HT1080 (cell line): ENCODE measurements around the gene GALNT4. TPM values are rescaled to one million over a fixed set of nuclear protein-coding genes. Genes with fewer than 3 reads are reported as not detected.
A peak's percentile ranks its signal among the peaks of the same experiment; 100 is the strongest.

Source experiments
- DNase-seq: peaks from one replicate; pipeline ENCODE4 v3.0.0-alpha.2; 2015; ENCODE audit warnings: low read depth
- polyA plus RNA-seq, 2 experiments: library from polyadenylated mRNA; depleted of rRNA; stranded (reverse); fragments of >200 nt; gene quantifications; 2 replicates each; pipeline ENCODE4 v1.2.3, GENCODE V29; 2015
- total RNA-seq: library from RNA; depleted of rRNA; stranded (reverse); fragments of >200 nt; shearing (Covaris generic); gene quantifications from 2 replicates; pipeline ENCODE4 v1.2.3, GENCODE V29; 2014; rRNA removed

GALNT4 gene
- 13.7 and 14.0 TPM in 2 replicates for total RNA-seq
- polyA plus RNA-seq (2015; cell fraction: cytosol; rRNA removed) = 11.0 and 15.0 TPM in 2 replicates
- polyA plus RNA-seq (2015; cell fraction: nucleus; rRNA removed) = 25.2 and 27.4 TPM in 2 replicates

DNA sequence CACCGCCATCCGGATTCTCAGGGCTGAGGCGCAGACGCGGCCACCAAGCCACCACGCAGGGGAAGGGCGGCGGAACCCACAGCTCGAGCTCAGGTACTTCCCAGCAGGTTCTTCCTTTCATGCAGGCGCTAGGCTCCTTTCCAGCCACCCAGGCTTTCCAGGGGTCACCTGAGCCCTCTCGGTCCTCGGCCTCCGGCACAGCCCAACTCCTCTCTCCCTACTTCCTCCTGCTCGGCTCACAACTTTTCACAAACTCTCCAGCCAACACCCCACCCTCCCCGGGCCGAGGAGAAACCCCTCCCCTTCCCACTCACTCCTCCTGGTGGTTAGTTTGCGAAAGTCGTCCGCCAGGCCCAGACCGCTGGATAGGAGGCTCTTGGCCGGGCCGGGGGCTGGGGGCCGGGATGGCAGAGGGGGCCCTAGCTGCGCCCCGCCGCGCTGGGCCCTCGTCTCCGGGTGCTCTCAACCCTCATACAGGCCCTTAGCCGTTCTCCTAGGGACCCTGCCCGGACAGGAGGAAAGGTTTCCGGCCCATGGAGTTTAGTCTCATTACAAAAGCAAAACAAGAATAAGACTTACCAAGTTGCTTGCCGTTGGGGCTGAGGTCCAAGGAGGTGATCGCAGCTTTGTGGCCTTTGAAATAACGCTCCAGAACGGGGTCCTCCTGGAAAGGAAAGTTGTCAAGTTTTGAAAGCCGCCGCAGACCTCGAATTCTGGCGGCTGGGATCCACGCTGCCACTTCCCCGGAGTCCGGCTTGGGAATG is at the start of gene GALNT4:
Gene GALNT4, minus strand, starts transcription at position 256 of the 764 bp plus-strand sequence. Its CDS starts 247 bp downstream, at position 9.
- peak; percentile 74 for DNase-seq

DNA sequence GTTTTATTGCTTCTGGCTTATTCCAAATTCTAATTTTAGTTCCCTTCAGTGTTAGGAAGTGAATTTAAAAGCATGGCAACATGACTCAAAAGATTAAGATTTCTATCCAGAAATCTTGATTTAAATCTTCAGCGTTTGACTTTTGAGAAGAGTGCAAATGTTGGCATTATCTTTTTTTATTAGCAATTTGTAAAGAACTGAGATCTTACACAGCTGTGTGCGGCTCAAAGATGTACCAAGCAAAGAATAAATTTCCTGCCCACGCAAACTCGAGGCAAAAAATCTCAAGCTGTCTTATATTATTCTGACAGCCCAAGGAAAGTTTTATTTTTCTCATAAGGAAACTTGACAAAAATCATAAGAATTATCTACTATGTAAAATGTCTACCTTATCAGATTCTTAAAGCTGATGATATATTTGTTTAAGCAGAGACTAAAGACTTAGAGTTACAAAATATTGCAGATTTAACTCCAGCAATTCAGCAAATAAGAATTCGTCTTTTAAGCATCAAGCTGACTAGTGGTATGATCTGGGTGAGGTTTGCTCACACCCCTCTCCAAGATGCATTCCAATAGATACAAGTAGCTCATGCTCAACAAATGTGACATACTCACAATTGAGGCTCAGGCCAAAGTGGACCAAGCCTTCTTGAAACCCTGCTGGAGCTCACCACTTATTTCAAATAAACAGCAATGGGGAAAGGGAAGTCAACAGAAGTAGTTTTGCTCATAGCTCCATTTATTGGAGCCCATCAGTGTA is 48.6 kb upstream of the GALNT4 start:
- DNase-seq = no peak

DNA sequence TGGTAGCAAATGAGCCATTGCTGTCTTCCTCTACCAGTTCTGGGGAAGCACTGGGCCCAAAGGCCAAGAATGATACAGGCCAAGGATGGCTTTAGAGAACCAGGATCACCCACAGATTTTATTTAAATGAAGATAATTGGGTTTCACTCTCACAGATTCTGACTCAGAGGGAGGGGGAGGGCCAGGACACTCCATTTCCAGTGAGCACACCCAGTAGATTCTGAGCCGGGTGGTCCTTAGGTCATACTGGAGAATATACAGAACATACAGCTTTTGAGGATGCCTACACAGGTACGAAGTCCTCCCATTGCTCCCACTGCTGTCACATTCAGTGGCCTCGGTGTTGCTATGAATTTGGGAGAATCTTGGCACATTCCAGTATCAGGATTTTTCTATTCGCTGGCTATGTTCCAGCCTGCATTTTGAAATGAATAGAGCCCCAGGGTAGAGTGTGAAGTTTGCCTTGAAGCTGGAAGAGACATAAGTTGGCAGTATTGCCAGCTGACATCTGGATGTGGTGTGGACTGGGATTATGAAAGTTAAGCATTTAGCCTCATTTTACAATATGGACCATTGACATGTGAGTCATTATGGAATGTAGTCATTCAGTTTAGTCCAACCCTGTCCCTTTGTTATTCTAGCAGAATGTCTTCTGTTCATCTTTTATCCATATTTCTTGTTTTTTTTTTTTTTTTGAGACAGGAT is 47.0 kb upstream of the GALNT4 start:
- DNase-seq = peak; percentile 56

DNA sequence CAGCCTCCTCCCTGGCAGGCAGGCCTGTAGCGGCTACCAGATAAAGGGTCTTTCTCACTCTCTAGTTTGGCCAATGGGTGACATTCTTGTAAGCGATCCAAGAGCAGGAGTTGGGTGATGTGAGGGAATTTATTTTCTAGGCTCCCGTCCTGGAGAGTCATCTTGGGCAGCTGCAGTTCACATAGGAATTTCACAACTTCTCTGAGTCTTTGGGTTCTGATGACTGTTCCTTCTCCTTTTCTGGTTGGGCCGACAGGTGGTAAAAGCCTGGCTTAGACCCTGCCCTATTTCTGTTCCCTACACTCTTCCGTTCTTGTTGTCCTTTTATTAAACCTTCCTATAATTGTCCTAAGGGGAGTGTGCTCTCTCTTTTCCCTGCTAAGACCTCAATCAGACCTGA is 43.9 kb upstream of the GALNT4 start:
- DNase-seq = no peak

DNA sequence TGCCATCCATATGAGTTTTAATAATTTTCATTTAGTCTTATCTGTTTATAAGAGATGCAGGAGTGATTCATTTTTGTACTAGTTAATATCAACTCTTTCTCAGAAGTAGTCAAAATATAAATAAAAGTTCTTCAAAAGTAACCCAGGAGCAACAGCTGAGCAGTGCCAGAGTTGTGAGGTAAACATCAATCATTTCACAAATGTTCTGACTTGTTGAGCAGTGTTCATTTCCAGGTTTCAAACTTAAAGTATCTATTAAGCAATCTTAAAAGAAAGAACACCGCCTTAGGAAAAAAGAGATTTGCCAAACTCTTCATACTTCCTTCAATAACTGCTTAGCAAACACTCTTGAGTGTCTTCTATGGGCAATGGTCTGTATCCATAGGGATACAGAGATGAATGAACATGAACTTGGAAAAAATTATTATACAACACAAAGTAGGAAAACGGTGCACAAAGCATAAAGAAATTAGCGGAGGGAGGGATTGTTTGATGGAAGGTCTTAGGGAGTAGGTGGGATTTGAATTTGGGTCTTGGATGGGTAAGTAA is 43.2 kb upstream of the GALNT4 start:
- DNase-seq = no peak

DNA sequence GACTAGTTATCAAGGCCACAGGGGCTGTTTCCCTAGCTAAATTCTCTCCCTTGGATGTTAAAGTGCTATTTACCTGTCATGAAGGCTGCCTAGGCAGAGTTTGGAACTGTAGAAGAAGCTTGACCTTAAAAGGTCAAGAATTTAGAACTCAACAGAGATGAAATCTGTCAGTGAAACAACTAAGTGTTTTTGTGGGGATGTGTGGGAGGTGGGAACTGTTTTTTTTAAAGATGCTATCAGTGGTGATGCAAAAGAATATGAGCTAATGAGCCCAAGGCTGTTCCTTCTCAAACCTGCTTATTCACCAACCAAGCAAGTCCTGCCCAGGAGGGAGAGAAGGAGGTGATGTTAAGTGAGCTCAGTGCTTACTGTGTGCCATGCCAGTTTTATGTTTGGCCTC is 42.0 kb upstream of the GALNT4 start:
- DNase-seq = no peak

DNA sequence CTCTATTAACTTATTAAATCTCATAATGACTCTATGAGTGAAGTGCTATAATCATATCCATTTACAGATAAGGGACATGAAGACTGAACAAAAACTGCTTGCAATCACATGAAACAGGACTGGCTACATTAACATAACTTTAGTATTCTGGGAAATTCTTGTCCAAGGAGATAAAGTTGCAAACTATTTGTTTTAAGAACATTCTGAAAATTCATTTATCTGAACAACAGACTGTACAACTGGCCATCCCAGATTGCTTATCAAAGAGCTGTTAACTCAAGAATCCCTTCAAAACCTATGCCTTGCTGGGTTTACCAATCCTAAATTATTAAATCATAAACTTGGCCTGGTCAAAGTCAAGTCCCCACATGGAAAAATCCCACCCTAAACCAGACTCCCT is 40.4 kb upstream of the GALNT4 start:
- DNase-seq = no peak

DNA sequence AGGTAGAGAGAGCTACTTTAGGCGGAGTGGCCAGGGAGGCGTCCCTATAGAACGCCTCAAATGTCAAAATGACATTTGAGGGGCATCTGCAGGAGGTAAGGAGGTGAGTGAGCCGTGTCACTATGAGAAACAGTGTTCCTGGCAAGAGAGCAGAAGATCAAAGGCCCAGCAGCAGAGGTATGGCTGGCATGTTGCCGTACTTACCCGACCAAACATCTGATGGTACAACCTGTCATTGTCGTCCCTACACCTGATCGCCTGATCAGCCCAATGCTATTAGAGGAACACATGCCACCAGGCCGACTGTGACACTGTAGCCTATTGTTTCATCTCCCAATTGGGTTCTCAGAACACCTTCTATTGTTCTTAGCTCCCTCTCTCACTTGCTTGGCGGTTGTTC is 35.2 kb upstream of the GALNT4 start:
- no peak for DNase-seq

DNA sequence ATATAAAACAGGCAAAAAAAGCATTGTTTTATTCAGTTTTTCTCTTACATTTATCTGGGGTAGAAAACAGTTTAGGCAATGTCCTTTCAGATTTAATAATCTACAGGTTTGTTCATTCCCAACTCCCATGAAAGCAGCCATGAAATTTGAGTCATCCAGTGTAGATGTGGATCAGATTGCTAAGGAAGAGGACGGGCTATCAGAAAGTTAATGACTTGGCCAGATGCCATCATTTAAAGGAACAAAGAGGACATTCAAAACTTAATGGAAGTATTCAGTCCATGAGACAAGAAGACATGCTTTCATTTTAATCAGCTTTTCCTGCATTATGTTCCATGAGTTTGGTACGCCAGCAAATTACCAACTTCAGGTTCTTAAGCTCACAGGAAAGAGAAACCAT is 32.4 kb upstream of the GALNT4 start:
- peak; percentile 70 for DNase-seq

DNA sequence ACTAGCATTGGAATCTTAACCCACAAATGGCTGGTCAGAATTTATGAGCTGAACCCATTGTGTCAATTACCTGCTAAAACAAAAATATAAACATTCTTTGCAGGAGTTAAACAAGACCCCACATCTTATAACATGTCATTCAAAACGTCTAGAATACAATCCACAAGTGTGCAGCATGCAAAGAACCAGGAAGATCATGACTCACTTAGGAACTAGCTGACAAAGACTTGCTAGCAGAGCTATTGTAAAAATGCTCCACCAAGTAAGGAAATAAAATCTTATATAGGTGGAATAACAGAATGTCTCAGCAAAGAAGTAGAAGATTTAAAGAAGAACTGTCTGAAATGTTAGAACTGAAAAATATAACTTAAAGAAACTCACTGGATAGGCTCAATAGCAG is 27.8 kb upstream of the GALNT4 start:
- DNase-seq = peak; percentile 21

DNA sequence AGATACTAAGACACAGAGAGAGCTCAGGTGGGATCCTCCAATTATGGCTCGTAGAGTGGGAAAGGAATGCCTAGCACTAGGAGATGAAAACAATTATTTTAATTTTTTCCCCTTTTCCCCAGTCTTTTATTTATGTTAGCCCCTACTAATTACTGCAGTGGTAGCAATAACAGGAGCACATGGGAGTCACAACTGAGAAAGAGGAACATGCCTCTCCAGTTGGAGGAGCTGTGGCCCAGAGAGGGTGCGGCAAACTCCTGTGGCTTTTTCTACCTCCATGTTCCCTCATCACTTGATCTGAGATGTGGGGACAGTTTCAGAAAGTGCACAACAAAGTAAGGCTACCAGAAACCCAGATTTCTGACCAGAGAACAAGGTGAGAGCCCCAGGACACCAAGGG is 27.2 kb upstream of the GALNT4 start:
- DNase-seq = no peak

DNA sequence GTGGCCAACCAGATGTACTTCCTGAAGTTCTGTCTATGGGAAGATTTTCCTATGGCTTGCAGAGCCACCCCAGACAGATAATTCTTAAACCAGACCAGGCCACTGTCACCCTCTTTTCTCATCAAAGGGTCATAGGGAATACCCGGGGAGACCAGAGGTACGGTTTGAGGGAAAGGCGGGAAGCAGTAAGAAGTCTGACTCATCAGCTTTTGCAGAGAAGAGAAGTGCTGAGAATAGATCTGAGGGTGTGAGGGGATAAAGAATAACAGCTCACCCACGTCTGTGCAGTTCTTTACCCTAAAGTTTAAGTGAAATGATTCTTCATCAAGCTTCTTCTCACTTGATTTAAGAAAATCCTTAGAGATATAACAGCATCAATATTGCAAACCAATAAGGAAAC is 22.5 kb upstream of the GALNT4 start:
- no peak for DNase-seq

DNA sequence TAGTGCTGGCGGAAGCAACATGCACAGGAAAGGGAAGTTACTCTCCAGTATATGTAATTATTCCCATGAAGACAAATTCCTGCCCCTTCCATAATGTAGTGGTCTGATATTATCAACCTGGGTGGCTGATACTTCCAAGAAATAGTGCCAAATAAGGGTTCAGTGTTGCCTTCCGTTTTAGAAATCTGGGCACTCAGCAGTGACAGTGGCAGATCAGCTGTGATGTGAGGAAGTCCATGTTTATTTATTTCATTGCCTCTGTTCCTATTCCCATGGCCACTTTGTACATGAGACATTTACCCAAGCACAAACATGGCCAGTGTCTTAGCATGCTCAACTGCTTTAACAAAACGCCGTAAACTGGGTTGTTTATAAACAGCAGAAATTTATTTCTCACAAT is 21.6 kb upstream of the GALNT4 start:
- DNase-seq = no peak

DNA sequence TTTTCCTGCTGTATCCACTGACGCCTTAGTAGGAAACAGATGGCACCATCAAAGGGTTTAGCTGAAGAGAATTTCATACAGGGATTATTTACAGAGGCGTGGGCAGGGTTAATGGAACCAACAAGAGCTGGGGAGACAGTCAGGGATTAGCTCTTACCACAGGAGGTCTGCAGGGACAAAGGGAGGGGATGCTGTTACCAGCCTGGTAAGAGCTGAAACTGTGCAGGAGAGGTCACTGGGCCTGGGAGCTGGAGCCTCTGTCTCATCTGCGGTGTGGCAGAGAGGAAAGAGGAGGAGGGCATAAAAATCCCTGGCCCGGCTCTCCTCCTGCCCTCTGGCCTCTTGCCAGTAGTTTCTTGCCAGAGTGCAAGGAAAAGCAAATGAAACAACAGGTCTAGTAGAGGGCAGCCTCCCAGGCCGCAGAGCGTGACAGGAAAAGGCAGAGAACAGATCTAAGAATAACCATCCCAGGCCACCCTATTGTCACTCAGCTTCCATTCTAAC is 20.1 kb upstream of the GALNT4 start:
- DNase-seq = peak; percentile 85

DNA sequence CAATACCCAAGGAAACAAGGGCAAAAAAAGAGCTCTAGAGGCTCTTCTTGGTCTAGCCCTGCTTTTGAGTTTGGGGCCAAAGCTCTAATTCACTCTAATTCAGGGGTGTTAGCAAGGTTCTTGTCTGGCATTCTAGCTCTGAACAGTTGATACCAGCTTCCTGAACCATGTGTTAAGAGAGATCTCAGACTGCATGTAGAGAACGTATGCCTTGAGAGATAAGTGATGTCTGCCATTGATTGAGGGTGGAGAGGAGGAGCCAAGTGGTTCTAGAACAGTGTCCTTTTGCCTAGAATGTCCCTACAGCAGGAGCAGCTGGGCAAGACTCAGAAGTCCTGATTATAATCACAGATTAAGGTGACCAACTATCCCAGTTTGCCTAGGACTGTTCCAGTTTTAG is 19.4 kb upstream of the GALNT4 start:
- no peak for DNase-seq

DNA sequence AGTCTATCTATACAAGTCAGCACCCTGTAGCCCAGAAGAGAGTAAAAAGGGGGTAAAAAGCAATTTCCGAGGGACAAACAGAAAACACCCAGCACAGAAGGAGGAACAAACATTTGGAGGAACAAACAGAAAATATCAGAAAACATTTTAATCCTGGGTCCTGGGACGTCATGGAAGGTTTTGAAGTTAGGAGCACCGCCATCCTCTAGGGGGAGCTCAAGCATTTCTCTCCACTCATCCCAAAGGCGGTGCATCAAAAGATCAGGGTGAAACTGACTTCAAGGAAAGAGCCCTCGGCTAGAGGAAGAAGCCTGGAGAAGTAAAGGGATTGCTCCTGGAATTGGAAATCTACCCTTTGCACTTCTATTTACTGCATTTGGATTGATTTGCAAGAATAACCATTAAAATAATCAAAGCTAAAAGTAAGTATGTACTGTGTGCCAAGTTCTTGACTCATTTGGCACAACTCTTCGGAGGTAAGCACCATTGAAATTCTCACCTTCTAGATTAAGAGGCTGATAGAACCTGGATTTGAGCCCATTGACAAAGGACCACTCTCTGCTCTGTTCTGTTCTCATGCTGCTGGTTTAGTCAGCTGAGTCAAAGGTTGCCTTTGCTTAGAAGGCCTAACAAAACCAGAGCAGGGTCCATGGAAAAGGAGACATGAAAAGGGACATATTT is 18.5 kb upstream of the GALNT4 start:
- DNase-seq = peak; percentile 75

DNA sequence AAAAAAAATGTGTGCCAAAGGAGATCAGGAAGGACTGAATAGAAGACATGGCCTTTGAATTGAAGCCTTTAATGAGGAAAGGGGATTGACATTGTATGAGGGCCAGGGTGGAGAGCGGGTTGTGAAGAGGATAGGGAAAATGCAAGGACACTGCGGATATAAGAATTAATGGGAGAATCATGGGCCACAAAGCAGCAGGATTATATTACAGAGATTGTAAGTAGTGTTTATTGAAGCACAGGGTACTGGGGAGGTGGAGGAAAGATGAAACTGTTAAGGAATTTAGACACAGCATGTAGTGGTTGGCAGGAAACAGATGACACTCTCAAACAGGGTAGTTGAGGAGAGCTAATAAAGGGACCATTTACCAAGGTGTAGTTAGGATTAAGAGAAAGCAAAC is 17.6 kb upstream of the GALNT4 start:
- DNase-seq = no peak

DNA sequence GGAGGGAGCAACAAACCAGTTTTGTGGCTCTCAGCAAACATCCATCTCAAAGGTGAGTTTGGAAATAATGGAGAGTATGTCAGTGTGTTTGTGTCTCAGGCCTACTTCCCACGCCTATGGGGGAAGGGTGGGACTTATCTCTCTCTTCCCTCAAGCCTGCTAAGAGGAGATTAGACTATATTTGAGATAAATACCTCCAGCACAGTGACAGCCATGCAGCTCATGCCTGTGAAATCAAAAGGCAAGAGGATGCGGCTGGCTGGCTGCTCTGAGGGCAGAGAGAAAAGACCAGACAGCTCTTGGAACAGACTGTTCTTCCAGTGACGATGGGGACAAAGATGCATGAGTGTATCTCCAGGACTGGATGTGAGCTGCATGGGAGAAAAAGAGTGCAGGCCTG is 16.0 kb upstream of the GALNT4 start:
- DNase-seq = no peak

DNA sequence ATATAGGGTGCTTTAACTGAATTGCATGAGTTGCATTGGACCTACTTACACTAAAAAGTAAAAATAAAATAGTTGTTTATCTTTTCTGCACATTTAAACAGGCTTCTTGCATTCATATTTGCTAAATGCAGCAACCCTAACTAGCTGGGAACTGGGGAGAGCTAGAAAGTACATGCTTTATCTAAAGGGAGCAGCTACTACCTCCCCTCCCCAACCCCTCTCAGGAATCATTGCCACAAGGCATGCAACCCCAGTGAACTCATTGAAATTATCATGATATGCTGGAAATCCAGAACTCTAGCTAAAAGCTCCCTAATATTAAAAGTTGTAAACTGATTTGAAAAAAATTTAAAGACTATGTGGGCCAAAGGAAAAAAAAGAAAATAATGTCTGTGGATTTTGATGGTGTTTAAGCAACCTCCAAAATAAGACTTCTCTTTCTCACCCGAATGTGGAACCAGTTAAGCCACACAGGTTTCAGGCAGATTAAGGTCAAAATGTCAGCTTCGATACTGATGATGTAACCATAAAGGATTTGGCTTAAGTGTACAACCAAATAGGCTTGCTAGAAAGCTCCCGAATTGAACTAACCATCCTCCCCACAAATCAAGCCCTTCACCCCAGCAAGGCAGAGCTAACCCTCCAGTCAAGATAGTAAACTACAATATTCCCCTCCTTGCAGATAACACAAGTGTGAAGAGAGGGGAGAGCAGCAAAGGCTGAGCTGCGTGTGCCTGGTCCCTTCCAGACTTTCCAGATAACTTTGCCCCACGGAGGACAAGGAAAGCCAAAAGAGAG is 15.0 kb upstream of the GALNT4 start:
- DNase-seq = no peak

DNA sequence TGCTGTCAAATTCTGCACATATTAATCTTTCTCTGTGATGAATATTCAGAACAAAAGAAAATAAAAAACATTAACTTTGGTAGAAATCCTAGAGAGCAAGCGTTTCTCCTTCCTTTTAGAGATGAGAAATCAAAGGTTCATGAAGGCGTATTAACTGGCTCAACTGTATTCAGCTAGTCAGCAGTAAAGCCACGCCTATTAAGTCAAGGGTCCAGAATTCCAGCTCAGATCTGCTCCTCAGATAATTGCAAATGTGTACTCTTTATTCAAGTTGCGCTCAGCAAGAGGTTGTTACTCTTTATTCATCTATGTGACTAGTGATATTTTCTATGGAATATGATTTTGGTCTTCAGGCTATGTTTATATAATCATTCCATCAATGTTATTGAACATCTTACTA is 14.3 kb upstream of the GALNT4 start:
- no peak for DNase-seq
